HG02981 (cell line): Measurements from ENCODE around the gene RCOR1.
"Not testable (repeated sequence)": the region's sequence is repeated elsewhere in the genome, so short reads cannot be mapped to it uniquely, and the experiment has no call there.

Experiments used
- ATAC-seq: cut with Tn5 transposase; IDR thresholded peaks from one replicate; pipeline ENCODE4 v1.9.1; 2021; ENCODE audit warnings: mild to moderate bottlenecking, moderate library complexity; ENCODE audit not compliant: unreplicated experiment

Gene RCOR1

DNA sequence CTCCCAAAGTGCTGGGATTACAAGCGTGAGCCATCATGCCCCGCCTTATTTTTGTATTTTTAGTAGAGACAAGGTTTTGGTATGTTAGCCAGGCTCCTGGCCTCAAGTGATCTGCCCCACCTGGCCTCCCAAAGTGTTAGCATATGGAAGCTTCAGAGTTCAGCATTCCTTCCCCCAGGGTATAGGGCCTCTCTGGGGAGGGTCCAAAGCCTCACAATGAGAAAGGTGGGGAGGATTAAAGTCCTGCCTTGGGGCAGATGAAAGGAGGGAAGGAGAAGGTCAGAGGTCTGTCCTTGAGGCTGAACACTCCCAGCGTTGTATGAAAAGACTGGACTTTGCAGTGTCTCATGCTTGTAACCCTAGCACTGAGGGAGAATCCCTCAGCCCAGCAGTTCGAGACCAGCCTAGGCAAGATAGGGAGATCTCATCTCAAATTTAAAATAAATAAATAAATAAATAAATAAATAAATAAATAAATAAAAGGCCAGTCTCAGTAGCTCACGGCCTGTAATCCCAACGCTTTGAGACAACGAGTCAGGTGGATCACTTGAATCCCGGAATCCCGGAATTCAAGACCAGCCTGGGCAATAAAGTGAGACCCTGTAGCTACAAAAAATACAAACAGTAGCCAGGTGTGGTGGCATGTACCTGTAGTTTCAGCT lies 22.0 kb upstream of the RCOR1 start:
- ATAC-seq = no peak

DNA sequence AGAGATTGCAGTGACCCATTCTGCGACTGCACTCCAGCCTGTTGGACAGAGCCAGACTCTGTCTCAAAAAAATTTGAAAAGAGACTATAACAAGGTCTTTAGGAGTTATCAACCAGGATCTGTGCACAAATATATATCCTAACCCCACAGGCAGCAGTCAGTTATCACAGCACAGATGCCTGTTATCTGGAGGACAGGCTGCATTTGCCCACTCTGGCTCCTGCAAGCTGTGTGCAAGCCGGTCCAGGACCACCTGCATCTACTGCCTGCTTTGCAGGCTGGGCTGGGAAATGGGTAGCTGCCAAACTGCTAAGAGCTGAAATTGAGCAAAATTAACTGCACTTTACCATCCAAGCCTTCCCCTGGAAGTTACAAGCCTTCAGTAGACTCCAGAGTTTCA lies 21.4 kb upstream of the RCOR1 start:
- no peak for ATAC-seq

GRCh38 chr14:102571478-102572042 lies 20.9 kb upstream of the RCOR1 start:
- no peak for ATAC-seq

DNA sequence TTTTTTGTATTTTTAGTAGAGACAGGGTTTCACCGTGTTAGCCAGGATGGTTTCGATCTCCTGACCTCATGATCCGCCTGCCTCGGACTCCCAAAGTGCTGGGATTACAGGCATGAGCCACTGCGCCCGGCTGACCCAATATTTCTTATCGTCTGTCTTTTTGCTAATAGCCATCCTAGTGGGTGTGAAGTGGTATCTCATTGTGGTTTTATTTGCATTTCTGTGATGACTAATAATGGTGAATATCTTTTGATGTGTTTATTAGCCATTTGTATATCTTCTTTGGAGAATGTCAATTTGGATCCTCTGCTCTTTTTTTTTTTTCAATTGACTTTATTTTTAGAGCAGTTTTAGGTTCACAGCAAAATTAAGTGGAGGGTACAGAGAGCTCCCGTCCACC lies 19.3 kb upstream of the RCOR1 start:
- not testable (repeated sequence) for ATAC-seq

DNA sequence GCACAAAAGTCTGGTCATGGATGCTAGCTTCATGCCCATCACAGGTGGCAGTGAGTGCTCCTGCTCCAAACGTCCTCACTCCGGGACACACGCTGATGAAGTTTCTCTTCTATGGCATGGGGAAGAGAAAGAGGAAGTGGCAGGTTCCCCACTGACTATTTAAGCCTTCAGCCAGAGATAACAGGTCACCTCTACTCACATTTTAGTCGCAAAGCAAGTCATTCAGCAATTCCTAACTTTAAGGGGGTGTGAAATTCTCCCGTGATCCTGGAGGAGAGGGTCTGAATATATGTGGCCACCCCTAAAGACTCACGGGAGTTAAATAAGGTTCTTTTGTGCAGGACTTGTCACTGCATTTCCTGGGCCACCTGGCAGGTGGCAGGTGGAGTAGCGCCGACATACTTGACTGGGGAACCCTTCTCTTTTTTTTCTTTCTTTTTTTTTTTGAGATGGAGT lies 18.8 kb upstream of the RCOR1 start:
- ATAC-seq = no peak

GRCh38 chr14:102574281-102575159 lies 17.9 kb upstream of the RCOR1 start:
- no peak for ATAC-seq

- no peak for ATAC-seq
These were observed 17.1 kb upstream of the RCOR1 start for GRCh38 chr14:102575160-102575845.

GRCh38 chr14:102575846-102576428 lies 16.5 kb upstream of the RCOR1 start:
- not testable (repeated sequence) for ATAC-seq

- ATAC-seq = no peak
These were observed 13.6 kb upstream of the RCOR1 start for GRCh38 chr14:102578821-102579220.

GRCh38 chr14:102579696-102580549 lies 12.5 kb upstream of the RCOR1 start:
- no peak for ATAC-seq

GRCh38 chr14:102580550-102581110 lies 11.8 kb upstream of the RCOR1 start:
- no peak for ATAC-seq

DNA sequence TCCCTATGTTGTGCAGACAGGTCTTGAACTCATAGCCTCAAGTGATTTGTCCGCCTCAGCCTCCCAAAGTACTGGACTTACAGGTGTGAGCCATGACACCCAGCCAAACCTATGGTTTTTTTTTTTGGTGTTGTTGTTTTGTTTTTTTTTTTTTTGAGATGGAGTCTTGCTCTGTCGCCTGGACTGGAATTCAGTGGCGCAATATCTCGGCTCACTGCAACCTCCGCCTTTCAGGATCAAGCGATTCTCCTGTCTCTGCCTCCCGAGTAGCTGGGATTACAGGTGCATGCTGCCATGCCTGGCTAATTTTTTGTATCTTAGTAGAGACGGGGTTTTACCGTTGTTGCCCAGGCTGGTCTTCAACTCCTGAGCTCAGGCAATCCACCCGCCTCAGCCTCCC lies 11.3 kb upstream of the RCOR1 start:
- no peak for ATAC-seq

GRCh38 chr14:102583726-102584125 lies 8.7 kb upstream of the RCOR1 start:
- ATAC-seq = no peak

GRCh38 chr14:102584871-102585869 lies 7.3 kb upstream of the RCOR1 start:
- no peak for ATAC-seq

DNA sequence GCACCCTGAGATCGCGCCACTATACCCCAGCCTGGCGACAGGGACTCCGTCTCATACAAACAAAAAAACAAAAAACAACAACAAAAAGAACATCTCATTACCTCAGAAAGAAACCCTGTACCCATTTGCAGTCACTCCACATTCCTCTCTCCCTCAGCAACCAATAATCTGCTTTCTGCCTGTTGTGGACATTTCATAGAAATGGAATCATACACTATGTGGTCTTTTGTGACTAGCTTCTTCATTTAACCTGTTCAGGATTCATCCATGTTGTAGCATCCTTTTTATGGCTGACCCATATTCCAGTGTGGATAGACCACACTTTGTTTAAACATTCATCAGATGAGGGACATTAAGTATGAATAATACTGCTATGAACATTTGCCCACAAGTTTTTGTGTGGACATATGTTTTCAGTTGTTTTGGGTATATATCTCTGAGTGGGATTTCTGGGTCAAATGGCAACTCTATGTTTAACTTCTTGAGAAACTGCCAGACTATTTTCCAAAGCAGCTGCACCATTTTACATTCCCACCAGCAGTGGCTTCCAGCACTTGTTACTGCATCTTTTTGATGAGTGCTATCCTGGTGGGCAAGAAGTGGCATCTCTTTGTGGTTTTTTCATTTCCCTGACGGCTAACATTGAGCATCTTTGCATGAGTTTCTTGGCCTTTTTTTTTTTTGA lies 5.9 kb upstream of the RCOR1 start:
- no peak for ATAC-seq

- ATAC-seq = no peak
These were observed 3.6 kb upstream of the RCOR1 start for GRCh38 chr14:102588821-102589220.

GRCh38 chr14:102589761-102590290 lies 2.6 kb upstream of the RCOR1 start:
- ATAC-seq = no peak

- ATAC-seq = no peak
These were observed 1.8 kb upstream of the RCOR1 start for GRCh38 chr14:102590667-102591099.
